ENCODE results near the gene MC3R. TPM values are rescaled to one million over a fixed set of nuclear protein-coding genes. Genes with fewer than 3 reads are reported as not detected.

The MC3R gene
- total and polyA plus RNA-seq, 2 of the 8 experiments (the other 6 are each of a cell fraction or from before 2014, with no cell fraction given): not detected

DNA sequence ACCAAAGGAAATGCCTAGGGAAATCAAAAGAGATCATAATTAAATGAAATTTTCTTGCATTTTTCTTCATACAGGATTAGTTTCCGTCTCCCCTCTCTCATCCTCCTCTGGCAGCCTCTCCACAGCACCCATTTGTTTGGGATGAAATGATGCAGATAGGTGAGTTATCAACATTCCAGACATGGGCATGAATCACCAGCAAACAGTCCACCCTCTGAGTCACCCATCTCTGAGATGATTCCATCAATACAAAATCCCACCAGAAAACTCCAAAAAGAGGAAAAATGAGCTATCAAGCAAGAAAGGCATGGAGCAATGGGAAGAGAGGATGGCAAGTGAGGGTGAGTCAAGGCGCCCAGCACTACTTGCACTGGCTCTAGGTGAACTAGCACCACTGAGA, 11.4 kb downstream of the MC3R start:
- no peak overlapping the region for H2BK5ac ChIP-seq (ENCODE audit: low read depth, low read length)
- no peak overlapping the region for H2BK20ac ChIP-seq (ENCODE audit: low read length)
- CTCF ChIA-PET (ENCODE audit: partially characterized antibody): interaction anchor here (0.7 kb wide), 1 partner anchor 12 kb away, joined by 4 read pairs; the partner anchor contains the start of gene MC3R
- H3K4me1 ChIP-seq (replicated peaks in 1 of 4; ENCODE audit: control insufficient read depth in 3 of 4, insufficient read depth in 4 of 4, low read length in 3 of 4): no peaks in the 10 kb centered on the region
- no peak overlapping the region for H2AFZ ChIP-seq (ENCODE audit: low read length)
- H3K4me3 ChIP-seq (ENCODE audit: extremely low read depth in 1 of 4, insufficient read depth in 2 of 4, low read depth in 3 of 4, low read length in 4 of 4): no peak overlapping the region
- H3K18ac ChIP-seq (ENCODE audit: extremely low read depth, low read length): no peak overlapping the region
- no peaks in the 10 kb centered on the region for H3K79me1 ChIP-seq (ENCODE audit: low read depth, low read length)
- no peak overlapping the region for H3K56ac ChIP-seq (replicated peaks; ENCODE audit: insufficient read length, low read depth, low read length)
- no peak overlapping the region for H3K23ac ChIP-seq (ENCODE audit: insufficient read length)
- POLR2A ChIA-PET (ENCODE audit: partially characterized antibody): no interaction called here
- no peak overlapping the region for H2BK12ac ChIP-seq (ENCODE audit: low read depth, low read length)
- H3K27ac ChIP-seq (ENCODE audit: low read depth, low read length): no peak overlapping the region
- 67% methylated on average over 2 of the region's 2 CpGs; no CpG with 5 or more reads in 1 of the 2 experiments for WGBS, 2 experiments (ENCODE audit: extremely low coverage in 1 of 2, insufficient coverage in 1 of 2, insufficient read length in 1 of 2, insufficient replicate concordance in 2 of 2, low coverage in 1 of 2, low lambda C conversion rate in 2 of 2, missing lambda C conversion rate in 1 of 2)
- no peak overlapping the region for H4K8ac ChIP-seq (ENCODE audit: extremely low read depth, insufficient read depth, low read length)
- H2BK120ac ChIP-seq (replicated peaks; ENCODE audit: low read depth, low read length): no peak overlapping the region
- no peaks in the 10 kb centered on the region for H3K27me3 ChIP-seq (replicated peaks in 1 of 4; ENCODE audit: control insufficient read depth in 3 of 4, extremely low read depth in 1 of 4, insufficient read depth in 3 of 4, low read length in 3 of 4)
- H3K79me2 ChIP-seq (ENCODE audit: control insufficient read depth in 1 of 2, insufficient read depth in 2 of 2, low read length in 2 of 2): no peaks in the 10 kb centered on the region
- H3K4me2 ChIP-seq (ENCODE audit: insufficient read depth in 1 of 2, low read depth in 2 of 2, low read length in 2 of 2): no peak overlapping the region
- H3K4ac ChIP-seq (replicated peaks; ENCODE audit: insufficient read length, low read depth, low read length): no peak overlapping the region
- H3K23me2 ChIP-seq (ENCODE audit: low read depth, low read length): no peaks in the 10 kb centered on the region
- no peak overlapping the region for H2BK15ac ChIP-seq (ENCODE audit: low read length)
- H4K5ac ChIP-seq (ENCODE audit: insufficient read length, low read depth, low read length): no peak overlapping the region
- H4K20me1 ChIP-seq (replicated peaks in 1 of 2; ENCODE audit: control insufficient read depth in 1 of 2, insufficient read depth in 2 of 2, low read length in 2 of 2): no peaks in the 10 kb centered on the region
- no peak overlapping the region for H3K14ac ChIP-seq (ENCODE audit: insufficient read length)
- DNase-seq (ENCODE audit: low read depth in 1 of 2, low spot score in 2 of 2) (no peak), FAIRE-seq (no peak)
- no peak overlapping the region for H4K91ac ChIP-seq (replicated peaks; ENCODE audit: insufficient read length, low read length)
- H2AK5ac ChIP-seq (ENCODE audit: low read depth, low read length): no peak overlapping the region
- H3K9me3 ChIP-seq (ENCODE audit: insufficient read depth in 2 of 2, low read depth in 1 of 2, low read length in 1 of 2): peaks cover 67 to 84% of the 10 kb centered on the region in 2 experiments
- H3K9ac ChIP-seq (replicated peaks in 1 of 4; ENCODE audit: extremely low read depth in 1 of 4, low read depth in 3 of 4, low read length in 3 of 4): no peak overlapping the region
- no peaks in the 10 kb centered on the region; a peak in 1 of 8 replicates for H3K36me3 ChIP-seq (ENCODE audit: control insufficient read depth in 2 of 4, insufficient read depth in 4 of 4, low read length in 3 of 4)
- TF ChIP-seq KDM1A (IDR thresholded peaks at IDR 0.05; ENCODE audit: borderline replicate concordance, low read length) (no peak), ZNF274 (IDR thresholded peaks at IDR 0.05; ENCODE audit: borderline replicate concordance, extremely low read depth, low read length) (no peak), BACH1 (IDR thresholded peaks at IDR 0.05; ENCODE audit: low read length) (no peak), GTF2F1 (IDR thresholded peaks at IDR 0.05; ENCODE audit: borderline replicate concordance, low read depth, low read length) (no peak), FOSL1 (IDR thresholded peaks at IDR 0.05; ENCODE audit: insufficient read depth, low read depth, low read length) (no peak), POLR2AphosphoS5 (IDR thresholded peaks at IDR 0.05; ENCODE audit: low read depth, low read length) (no peak), CREB1 (IDR thresholded peaks at IDR 0.05) (no peak), KDM4A (IDR thresholded peaks at IDR 0.05; ENCODE audit: low read depth, low read length, severe bottlenecking) (no peak), CBX8 (IDR thresholded peaks at IDR 0.05; ENCODE audit: borderline replicate concordance, low read depth, low read length) (no peak), EP300 (IDR thresholded peaks at IDR 0.05; ENCODE audit: borderline replicate concordance in 1 of 2, low read depth in 2 of 2, low read length in 2 of 2) (no peak), NANOG (IDR thresholded peaks at IDR 0.05; ENCODE audit: insufficient read depth, low read depth, low read length, poor library complexity, severe bottlenecking) (no peak)
- TF ChIP-seq, protein P1, sequence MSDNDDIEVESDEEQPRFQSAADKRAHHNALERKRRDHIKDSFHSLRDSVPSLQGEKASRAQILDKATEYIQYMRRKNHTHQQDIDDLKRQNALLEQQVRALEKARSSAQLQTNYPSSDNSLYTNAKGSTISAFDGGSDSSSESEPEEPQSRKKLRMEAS (IDR thresholded peaks at IDR 0.05): no peak
- TF ChIP-seq, protein P2, sequence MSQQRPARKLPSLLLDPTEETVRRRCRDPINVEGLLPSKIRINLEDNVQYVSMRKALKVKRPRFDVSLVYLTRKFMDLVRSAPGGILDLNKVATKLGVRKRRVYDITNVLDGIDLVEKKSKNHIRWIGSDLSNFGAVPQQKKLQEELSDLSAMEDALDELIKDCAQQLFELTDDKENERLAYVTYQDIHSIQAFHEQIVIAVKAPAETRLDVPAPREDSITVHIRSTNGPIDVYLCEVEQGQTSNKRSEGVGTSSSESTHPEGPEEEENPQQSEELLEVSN (IDR thresholded peaks at IDR 0.05): no peak
